HepG2 (cell line): ENCODE measurements around the gene OR10P1. TPM values are rescaled to one million over a fixed set of nuclear protein-coding genes. Genes with fewer than 3 reads are reported as not detected.

Experiments
- BORCS8-MEF2B ChIP-seq: sonication (generic); formaldehyde crosslinking; IDR thresholded peaks from 2 replicates; pipeline ENCODE4 v1.8.0; 2022; ENCODE audit warnings: mild to moderate bottlenecking, missing genetic modification reagents
- DMAP1 ChIP-seq: IDR thresholded peaks from 2 replicates; pipeline ENCODE4 v1.6.1; 2016
- DPF2 ChIP-seq: sonication (generic); formaldehyde crosslinking; IDR thresholded peaks from 2 replicates; pipeline ENCODE4 v1.4.0; 2020; ENCODE audit warnings: mild to moderate bottlenecking, low read depth, missing genetic modification reagents, borderline replicate concordance
- GATAD2A ChIP-seq: IDR thresholded peaks from 2 replicates; pipeline ENCODE4 v1.6.1; 2016
- HIVEP1 ChIP-seq: sonication (generic); formaldehyde crosslinking; IDR thresholded peaks from 2 replicates; pipeline ENCODE4 v1.4.0; 2020; ENCODE audit warnings: mild to moderate bottlenecking, missing genetic modification reagents
- HNRNPL ChIP-seq: fragments of 200-400 bp; formaldehyde crosslinking; IDR thresholded peaks from 2 replicates; pipeline ENCODE4 v1.6.1; 2017; ENCODE audit warnings: mild to moderate bottlenecking, low read depth, low read length
- KMT2B ChIP-seq: IDR thresholded peaks from 2 replicates; pipeline ENCODE4 v1.6.1; 2016; ENCODE audit warnings: missing genetic modification reagents, missing compliant biosample characterization
- NFIC ChIP-seq: IDR thresholded peaks from 2 replicates; pipeline ENCODE4 v1.6.1; 2012; ENCODE audit warnings: mild to moderate bottlenecking, low read length, inconsistent platforms
- NONO ChIP-seq, 2 experiments: fragments of 450-650 bp in 1 of 2; sonication (generic) in 1 of 2; formaldehyde crosslinking in 1 of 2; IDR thresholded peaks in 1 of 2; conservative IDR thresholded peaks in 1 of 2; 2 replicates each; pipeline versions ENCODE4 v1.6.1 to v1.8.0; 2017 to 2022; ENCODE audit warnings: mild to moderate bottlenecking in 1 of 2, missing genetic modification reagents in 1 of 2, moderate library complexity in 1 of 2
- RAD51 ChIP-seq: fragments of 450-650 bp; IDR thresholded peaks from 2 replicates; pipeline ENCODE4 v1.6.1; 2016; ENCODE audit warnings: borderline replicate concordance
- TBX2 ChIP-seq: sonication (generic); formaldehyde crosslinking; IDR thresholded peaks from 2 replicates; pipeline ENCODE4 v1.5.0; 2020; ENCODE audit warnings: missing genetic modification reagents, mild to moderate bottlenecking, borderline replicate concordance
- THAP7 ChIP-seq: sonication (generic); formaldehyde crosslinking; IDR thresholded peaks from 2 replicates; pipeline ENCODE4 v1.8.1; 2023; ENCODE audit warnings: mild to moderate bottlenecking, missing genetic modification reagents
- ZBTB37 ChIP-seq: sonication (generic); formaldehyde crosslinking; IDR thresholded peaks from 2 replicates; pipeline ENCODE4 v1.4.0; 2020; ENCODE audit warnings: mild to moderate bottlenecking, missing genetic modification reagents
- ZBTB46 ChIP-seq: sonication (generic); formaldehyde crosslinking; IDR thresholded peaks from 2 replicates; pipeline ENCODE4 v1.4.0; 2020; ENCODE audit warnings: mild to moderate bottlenecking, missing genetic modification reagents, borderline replicate concordance
- ZMYM4 ChIP-seq: sonication (generic); formaldehyde crosslinking; IDR thresholded peaks from 2 replicates; pipeline ENCODE4 v1.8.1; 2023; ENCODE audit warnings: mild to moderate bottlenecking, missing genetic modification reagents
- ZNF225 ChIP-seq: sonication (generic); formaldehyde crosslinking; IDR thresholded peaks from 2 replicates; pipeline ENCODE4 v1.4.0; 2020; ENCODE audit warnings: mild to moderate bottlenecking, missing genetic modification reagents
- ZNF260 ChIP-seq: sonication (generic); formaldehyde crosslinking; IDR thresholded peaks from 2 replicates; pipeline ENCODE4 v1.4.0; 2020; ENCODE audit warnings: missing genetic modification reagents, low read depth, mild to moderate bottlenecking, borderline replicate concordance
- ZNF337 ChIP-seq: sonication (generic); formaldehyde crosslinking; IDR thresholded peaks from 2 replicates; pipeline ENCODE4 v1.5.1; 2020; ENCODE audit warnings: missing genetic modification reagents, low read depth, mild to moderate bottlenecking, borderline replicate concordance
- ZNF460 ChIP-seq: sonication (generic); formaldehyde crosslinking; IDR thresholded peaks from 2 replicates; pipeline ENCODE4 v1.5.1; 2020; ENCODE audit warnings: missing genetic modification reagents, mild to moderate bottlenecking, borderline replicate concordance
- ZNF75D ChIP-seq: sonication (generic); formaldehyde crosslinking; IDR thresholded peaks from 2 replicates; pipeline ENCODE4 v1.8.1; 2023; ENCODE audit warnings: missing genetic modification reagents, mild to moderate bottlenecking, borderline replicate concordance
- ZNF790 ChIP-seq: sonication (generic); formaldehyde crosslinking; IDR thresholded peaks from 2 replicates; pipeline ENCODE4 v1.8.0; 2022; ENCODE audit warnings: missing genetic modification reagents, mild to moderate bottlenecking, borderline replicate concordance
- ZSCAN21 ChIP-seq: sonication (generic); formaldehyde crosslinking; IDR thresholded peaks from 2 replicates; pipeline ENCODE4 v1.8.0; 2022; ENCODE audit warnings: mild to moderate bottlenecking, missing genetic modification reagents, moderate library complexity, borderline replicate concordance
- ZSCAN25 ChIP-seq: sonication (generic); formaldehyde crosslinking; IDR thresholded peaks from 2 replicates; pipeline ENCODE4 v1.8.0; 2022; ENCODE audit warnings: mild to moderate bottlenecking, missing genetic modification reagents
- polyA plus RNA-seq, 8 experiments: library from polyadenylated mRNA; depleted of rRNA in 3 of 8; stranded (reverse) in 7 of 8; unstranded in 1 of 8; fragments of >200 nt; fragmentation: Illumina TruSeq in 4 of 8; extraction: Trizol in 4 of 8; gene quantifications; 2 replicates each; pipeline versions ENCODE4 v1.2.1 to v1.2.3, GENCODE V29; 2011 to 2016; ENCODE audit warnings: low read depth in 4 of 8, missing spikeins in 1 of 8, mixed read lengths in 1 of 8; ENCODE audit not compliant: insufficient read depth in 1 of 8
- total RNA-seq, 5 experiments: library from RNA; depleted of rRNA; stranded (reverse); fragments of >200 nt; fragmentation: Illumina TruSeq; extraction: Trizol; gene quantifications; 2 replicates each; pipeline ENCODE4 v1.2.3, GENCODE V29; 2016; ENCODE audit warnings: low read depth in 1 of 5

OR10P1 gene
- total and polyA plus RNA-seq, 2 of the 13 experiments (the other 11 are each of a cell fraction or from before 2014, with no cell fraction given), result not detected

GRCh38 chr12:55681142-55682077 is 44.7 kb downstream of the OR10P1 start (continued):
- no peak for TF ChIP-seq NONO (IDR thresholded peaks at IDR 0.05)
- peak; percentile 69 for TF ChIP-seq NONO (CRISPR knock-in tag; conservative IDR thresholded peaks at IDR 0.05)
- TF ChIP-seq BORCS8-MEF2B, result peak; percentile 17; the same call in 1 of the 2 replicates
- peak; percentile 93 for TF ChIP-seq HNRNPL
- 0 out of 2 replicates have a peak, but pooled peaks have one; percentile 21 for TF ChIP-seq DPF2
- peak; percentile 80 for TF ChIP-seq GATAD2A (CRISPR knock-in tag)
- no peak for TF ChIP-seq ZNF75D (CRISPR knock-in tag)
- TF ChIP-seq ZNF260 (CRISPR knock-in tag), result no peak
- TF ChIP-seq HIVEP1 (CRISPR knock-in tag), result peak; percentile 51; the same call in 1 of the 2 replicates
- no peak for TF ChIP-seq ZNF225
- peak; percentile 37; the same call in 1 of the 2 replicates for TF ChIP-seq KMT2B (CRISPR knock-in tag)
- no peak for TF ChIP-seq RAD51
- TF ChIP-seq ZNF790 (CRISPR knock-in tag), result 0 out of 2 replicates have a peak, but pooled peaks have one; percentile 65
- TF ChIP-seq ZNF460 (CRISPR knock-in tag), result no peak; the same call in 1 of the 2 replicates
- no peak for TF ChIP-seq ZNF337 (CRISPR knock-in tag)
- no peak for TF ChIP-seq ZBTB46
- no peak for TF ChIP-seq NFIC
- no peak for TF ChIP-seq THAP7 (CRISPR knock-in tag)
- peak; percentile 47; the same call in 1 of the 2 replicates for TF ChIP-seq DMAP1 (CRISPR knock-in tag)
- peak; percentile 67 for TF ChIP-seq ZMYM4 (CRISPR knock-in tag)
- no peak for TF ChIP-seq ZBTB37
- TF ChIP-seq TBX2, result peak; percentile 51; the same call in 1 of the 2 replicates
- TF ChIP-seq ZSCAN21 (CRISPR knock-in tag), result peak; percentile 71
- peak; percentile 75; the same call in 1 of the 2 replicates for TF ChIP-seq ZSCAN25 (CRISPR knock-in tag)
